ENCODE data around the gene STON2.

DNA sequence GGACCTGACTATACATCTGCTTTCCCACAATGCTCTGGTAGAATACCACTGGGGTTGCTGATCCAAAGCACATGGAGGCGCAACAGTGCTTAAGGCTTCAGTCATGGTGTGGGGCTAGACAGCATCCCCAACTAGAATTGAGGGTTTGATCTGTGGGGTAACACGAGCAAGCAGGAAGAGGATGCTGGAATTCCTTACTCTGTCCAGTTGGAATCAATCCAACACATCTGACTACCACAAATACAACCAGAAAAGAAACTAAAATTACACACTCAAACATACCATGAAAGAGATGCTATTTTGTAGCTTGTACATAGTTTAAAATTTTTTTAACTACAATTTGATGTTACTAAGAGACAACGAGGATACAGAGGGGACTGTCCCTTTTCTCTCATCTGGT, 138.9 kb downstream of the STON2 start:
- TF ChIP-seq, protein P1, sequence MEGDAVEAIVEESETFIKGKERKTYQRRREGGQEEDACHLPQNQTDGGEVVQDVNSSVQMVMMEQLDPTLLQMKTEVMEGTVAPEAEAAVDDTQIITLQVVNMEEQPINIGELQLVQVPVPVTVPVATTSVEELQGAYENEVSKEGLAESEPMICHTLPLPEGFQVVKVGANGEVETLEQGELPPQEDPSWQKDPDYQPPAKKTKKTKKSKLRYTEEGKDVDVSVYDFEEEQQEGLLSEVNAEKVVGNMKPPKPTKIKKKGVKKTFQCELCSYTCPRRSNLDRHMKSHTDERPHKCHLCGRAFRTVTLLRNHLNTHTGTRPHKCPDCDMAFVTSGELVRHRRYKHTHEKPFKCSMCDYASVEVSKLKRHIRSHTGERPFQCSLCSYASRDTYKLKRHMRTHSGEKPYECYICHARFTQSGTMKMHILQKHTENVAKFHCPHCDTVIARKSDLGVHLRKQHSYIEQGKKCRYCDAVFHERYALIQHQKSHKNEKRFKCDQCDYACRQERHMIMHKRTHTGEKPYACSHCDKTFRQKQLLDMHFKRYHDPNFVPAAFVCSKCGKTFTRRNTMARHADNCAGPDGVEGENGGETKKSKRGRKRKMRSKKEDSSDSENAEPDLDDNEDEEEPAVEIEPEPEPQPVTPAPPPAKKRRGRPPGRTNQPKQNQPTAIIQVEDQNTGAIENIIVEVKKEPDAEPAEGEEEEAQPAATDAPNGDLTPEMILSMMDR (IDR thresholded peaks at IDR 0.05): no peak
- TF ChIP-seq POLR2A (IDR thresholded peaks at IDR 0.05): no peak
